GM13976 (cell line): ENCODE results near the gene TBC1D3H.
"Not testable (repeated sequence)": the region's sequence is repeated elsewhere in the genome, so short reads cannot be mapped to it uniquely, and the experiment has no call there.

ENCODE experiments used
- DNase-seq: peaks from one replicate; pipeline ENCODE4 v3.0.0; 2012; ENCODE audit warnings: low spot score
- in situ Hi-C: fragments of 300-500 bp; cut with MboI; formaldehyde crosslinking; loops from one replicate; pipeline ENCODE4 v1.12.0; 2022; ENCODE audit warnings: low sequenced_read_pairs, mixed read lengths, inconsistent platforms; ENCODE audit not compliant: unreplicated experiment

The TBC1D3H gene

GRCh38 chr17:36388385-36389245, at the start of gene TBC1D3H:
Gene TBC1D3H (minus strand): TSS chr17:36388435. CDS start chr17:36386895, 1,540 bp downstream.
- in situ Hi-C loops, DNase-seq: not testable (repeated sequence)

DNA sequence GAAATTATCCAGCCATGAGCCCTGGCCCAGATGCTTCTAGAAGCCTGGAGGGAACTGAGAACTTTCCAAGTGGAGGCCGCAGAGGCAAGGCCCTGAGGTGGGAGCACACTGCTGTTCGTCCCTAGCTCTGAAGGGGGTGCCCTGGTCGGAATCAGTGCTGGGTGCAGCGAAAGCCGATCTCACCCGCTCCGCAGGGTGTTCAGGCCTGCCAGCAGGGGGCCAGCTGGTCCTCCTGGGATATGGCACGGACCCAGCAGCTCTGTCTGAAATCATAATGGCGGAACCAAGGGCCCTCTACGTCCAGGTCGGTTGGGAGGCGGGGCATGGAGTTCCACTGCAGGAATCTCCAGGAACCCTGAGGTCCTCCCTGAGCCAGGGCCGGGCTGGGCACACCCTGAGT, 40.7 kb upstream of the TBC1D3H start:
- DNase-seq, in situ Hi-C loops: not testable (repeated sequence)

- in situ Hi-C loops, DNase-seq: not testable (repeated sequence)
Observed at GRCh38 chr17:36415180-36415941, 27.1 kb upstream of the TBC1D3H start.

GRCh38 chr17:36390943-36391645, 2.9 kb upstream of the TBC1D3H start:
- DNase-seq, in situ Hi-C loops: not testable (repeated sequence)

GRCh38 chr17:36375938-36376337, 12.3 kb downstream of the TBC1D3H start:
- DNase-seq, in situ Hi-C loops: not testable (repeated sequence)

DNA sequence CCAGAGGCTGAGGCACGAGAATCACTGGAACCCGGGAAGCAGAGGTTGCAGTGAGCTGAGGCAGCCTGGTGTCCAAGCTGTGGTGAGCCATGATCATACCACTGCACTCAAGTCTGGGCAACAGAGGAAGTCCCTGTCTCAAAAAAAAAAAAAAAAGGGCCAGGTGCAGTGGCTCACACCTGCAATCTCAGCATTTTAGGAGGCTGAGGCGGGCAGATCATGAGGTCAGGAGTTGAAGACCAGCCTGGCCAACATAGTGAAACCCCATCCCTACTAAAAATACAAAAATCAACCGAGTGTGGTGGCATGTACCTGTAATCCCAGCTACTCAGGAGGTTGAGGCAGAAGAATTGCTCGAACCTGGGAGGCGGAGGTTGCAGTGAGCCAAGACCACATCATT, 25.7 kb downstream of the TBC1D3H start:
- in situ Hi-C loops, DNase-seq: not testable (repeated sequence)
